Astrocyte of the cerebellum (primary cell): ENCODE results near the gene DOCK2.

Experiments used
- DNase-seq: peaks from one replicate; pipeline ENCODE4 v3.0.0-alpha.2; 2011; ENCODE audit warnings: low read depth
- H3K4me3 ChIP-seq: 2 replicates; pipeline ENCODE4 v1.5.1; 2011; ENCODE audit warnings: mild to moderate bottlenecking, low read depth, low read length, moderate library complexity
- in situ Hi-C: cut with HindIII; loops from 2 replicates; pipeline ENCODE4 v1.10.0; 2017; ENCODE audit warnings: low sequenced_read_pairs
- TF ChIP-seq, protein P1 (sequence below): IDR thresholded peaks from 2 replicates; pipeline ENCODE4 v1.5.1; 2012; ENCODE audit warnings: low read length, low read depth, moderate library complexity, mild to moderate bottlenecking; ENCODE audit errors: missing control alignments

Gene DOCK2

DNA sequence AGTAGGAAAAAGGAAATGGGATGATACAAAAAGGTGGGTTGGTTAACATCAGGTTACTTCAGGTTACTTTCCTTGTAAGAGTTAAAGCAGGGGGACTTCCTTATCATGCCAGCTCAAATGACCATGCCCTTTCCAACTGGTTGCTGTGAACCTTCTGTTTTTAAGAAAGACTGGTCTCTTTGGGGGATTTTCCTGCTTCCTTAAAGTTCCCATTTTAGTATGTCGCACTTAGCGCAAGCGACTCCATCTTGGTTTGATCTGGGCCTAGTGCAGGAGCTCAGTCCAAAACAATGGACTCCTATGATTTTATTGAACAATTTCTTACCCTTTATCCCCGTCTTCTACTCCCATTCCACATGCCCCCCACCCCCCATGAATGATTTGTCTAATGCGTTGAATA is 173.4 kb downstream of the DOCK2 start:
- TF ChIP-seq, protein P1, sequence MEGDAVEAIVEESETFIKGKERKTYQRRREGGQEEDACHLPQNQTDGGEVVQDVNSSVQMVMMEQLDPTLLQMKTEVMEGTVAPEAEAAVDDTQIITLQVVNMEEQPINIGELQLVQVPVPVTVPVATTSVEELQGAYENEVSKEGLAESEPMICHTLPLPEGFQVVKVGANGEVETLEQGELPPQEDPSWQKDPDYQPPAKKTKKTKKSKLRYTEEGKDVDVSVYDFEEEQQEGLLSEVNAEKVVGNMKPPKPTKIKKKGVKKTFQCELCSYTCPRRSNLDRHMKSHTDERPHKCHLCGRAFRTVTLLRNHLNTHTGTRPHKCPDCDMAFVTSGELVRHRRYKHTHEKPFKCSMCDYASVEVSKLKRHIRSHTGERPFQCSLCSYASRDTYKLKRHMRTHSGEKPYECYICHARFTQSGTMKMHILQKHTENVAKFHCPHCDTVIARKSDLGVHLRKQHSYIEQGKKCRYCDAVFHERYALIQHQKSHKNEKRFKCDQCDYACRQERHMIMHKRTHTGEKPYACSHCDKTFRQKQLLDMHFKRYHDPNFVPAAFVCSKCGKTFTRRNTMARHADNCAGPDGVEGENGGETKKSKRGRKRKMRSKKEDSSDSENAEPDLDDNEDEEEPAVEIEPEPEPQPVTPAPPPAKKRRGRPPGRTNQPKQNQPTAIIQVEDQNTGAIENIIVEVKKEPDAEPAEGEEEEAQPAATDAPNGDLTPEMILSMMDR: no peak
- in situ Hi-C loops: no loop called here
- no peak for DNase-seq
- no peak overlapping the region for H3K4me3 ChIP-seq

DNA sequence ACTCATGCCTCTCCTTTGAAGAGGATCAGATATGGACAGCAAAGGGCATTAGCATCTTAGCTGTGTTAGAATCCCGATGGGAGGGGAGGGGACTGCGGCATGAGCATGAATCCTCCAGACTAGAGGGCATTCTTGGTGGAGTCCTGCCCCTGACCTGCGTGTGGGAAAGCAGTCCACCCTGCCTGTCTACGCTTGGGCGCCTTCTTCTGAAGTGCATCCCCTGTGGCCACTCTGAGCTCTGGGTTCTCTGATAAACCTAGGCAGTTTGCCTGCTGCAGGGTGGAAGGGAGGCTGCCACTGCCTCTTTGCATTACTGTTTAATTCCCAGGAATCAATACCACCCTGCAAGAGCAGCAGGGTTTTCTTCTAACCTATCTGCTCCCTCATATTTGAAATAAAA is 173.9 kb downstream of the DOCK2 start:
- no peak overlapping the region for H3K4me3 ChIP-seq
- in situ Hi-C loops: no loop called here
- TF ChIP-seq, protein P1: no peak
- DNase-seq: no peak

DNA sequence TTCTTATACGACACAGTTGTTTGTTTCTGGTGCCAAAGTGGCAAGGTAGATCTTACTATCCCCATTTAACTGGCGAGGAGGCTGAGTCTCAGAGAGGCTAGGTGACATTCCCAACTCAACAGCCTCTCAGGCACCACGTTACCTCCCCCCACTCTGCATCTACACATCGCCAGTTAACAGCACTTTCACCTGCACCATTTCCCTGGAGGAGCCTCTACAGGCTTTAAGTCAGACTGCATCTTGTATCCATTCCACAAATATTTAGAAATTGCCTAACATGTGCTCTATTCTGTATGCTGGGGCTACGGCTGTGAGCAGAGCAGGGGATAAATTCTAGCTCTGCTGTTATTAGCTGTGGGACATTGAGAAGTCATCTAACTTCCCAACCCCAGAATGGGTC is 174.6 kb downstream of the DOCK2 start:
- DNase-seq: no peak
- TF ChIP-seq, protein P1: no peak
- in situ Hi-C loops: no loop called here
- no peak overlapping the region for H3K4me3 ChIP-seq

DNA sequence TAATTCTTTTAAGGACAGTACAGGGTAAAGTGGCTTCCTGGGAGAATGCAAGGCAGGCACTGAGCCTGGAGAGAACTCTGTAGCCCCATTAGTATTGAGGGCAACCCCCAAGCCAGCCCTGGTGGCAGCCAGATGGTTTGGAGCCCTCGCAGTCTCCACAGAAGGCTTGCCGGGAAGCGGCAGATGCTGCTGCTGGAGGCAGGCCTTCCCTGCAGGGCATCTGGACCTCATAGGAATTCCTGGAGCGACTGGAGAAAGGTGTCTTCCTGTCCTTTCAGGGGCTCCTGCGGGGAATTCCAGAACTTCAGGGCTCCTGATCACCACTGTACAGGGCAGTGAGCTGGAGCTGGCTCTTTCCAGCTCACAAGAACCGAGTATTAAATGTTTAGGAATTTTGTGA is 175.7 kb downstream of the DOCK2 start:
- in situ Hi-C loops: no loop called here
- H3K4me3 ChIP-seq: no peak overlapping the region
- DNase-seq: no peak
- TF ChIP-seq, protein P1: no peak

DNA sequence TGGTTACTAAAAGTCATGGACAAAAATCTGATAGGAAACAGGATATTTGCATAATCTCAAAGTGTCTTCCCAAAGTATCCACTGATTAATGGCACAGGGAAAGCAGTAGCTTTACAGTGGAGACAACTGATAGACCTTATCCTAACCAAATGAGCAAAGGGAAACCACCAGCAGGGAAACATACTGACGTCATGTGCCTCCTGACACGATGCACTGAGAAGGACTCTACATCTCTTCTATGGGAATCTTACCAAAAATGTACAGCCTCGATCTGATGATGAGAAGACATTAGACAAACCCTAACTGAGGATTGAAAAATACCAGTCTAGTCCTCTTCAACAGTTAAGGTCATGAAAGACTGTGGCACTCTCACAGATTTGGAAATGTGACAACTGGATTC is 177.0 kb downstream of the DOCK2 start:
- in situ Hi-C loops: no loop called here
- H3K4me3 ChIP-seq: no peak overlapping the region
- DNase-seq: no peak
- TF ChIP-seq, protein P1: no peak

DNA sequence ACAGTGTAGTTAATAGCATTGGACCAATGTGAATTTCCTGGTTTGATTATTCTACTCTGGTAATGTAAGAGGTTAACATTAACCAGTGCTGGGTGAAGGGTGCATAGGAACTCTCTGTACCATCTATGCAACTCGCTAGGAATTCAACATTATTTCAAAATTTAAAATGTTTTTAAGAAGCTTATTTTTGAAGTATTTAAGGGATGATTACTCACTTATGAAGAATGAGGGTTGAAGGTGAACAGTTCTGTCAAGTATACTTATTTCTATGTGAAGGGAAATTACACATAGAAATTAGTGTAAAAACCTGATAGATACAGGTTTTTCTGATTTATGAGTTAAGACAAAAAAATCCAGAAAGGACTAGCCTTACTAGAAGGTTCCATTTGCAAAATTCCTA is 177.4 kb downstream of the DOCK2 start:
- in situ Hi-C loops: no loop called here
- H3K4me3 ChIP-seq: no peak overlapping the region
- TF ChIP-seq, protein P1: no peak
- no peak for DNase-seq

DNA sequence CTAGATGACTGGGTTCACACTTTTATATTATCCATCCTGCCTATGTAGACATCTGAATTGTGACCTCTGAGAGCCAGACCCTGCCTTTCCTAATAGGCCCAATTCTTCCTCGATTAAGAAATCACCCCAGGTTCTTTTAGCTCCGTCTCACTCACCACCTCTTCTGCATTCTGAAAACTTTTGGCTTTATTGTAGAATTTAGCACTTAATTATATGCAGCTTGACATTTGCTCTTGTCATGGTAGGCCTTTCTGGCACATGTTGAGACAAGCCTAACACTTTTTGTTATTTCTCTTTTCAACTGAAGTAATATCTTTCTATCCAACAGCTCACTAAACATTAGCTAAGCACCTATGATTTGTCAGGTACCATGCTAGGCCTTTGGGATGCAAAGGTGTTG is 180.0 kb downstream of the DOCK2 start:
- in situ Hi-C loops: no loop called here
- TF ChIP-seq, protein P1: no peak
- H3K4me3 ChIP-seq: no peak overlapping the region
- no peak for DNase-seq
